Measurements from ENCODE around the gene RAB6D.
"Not testable (repeated sequence)": the region's sequence is repeated elsewhere in the genome, so short reads cannot be mapped to it uniquely, and the experiment has no call there.

RAB6D gene

DNA sequence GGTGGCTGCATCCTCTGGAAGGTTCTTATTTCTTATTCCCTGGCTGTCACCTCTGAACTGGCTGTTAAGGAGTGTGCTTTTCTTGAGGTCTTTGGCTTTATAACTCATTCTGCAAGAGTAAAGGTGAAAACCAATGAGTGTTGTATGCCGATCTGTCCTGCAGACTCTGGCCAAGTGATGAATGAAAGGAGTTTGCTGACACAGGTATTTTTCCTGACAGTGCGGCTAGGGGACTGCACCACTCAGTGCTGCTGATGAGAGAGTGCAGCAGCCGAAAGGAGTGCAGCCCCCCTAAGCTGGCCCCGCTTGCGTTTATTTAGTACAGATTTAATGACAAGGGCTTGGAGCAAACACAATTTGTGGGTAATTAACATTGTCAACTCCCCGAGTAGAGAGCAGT lies 41.8 kb downstream of the RAB6D start:
- no peak overlapping the region for H3K4me3 ChIP-seq (ENCODE audit: low read length)
- no peak for TF ChIP-seq ZNF274 (IDR thresholded peaks at IDR 0.05; ENCODE audit: low read depth, low read length)

DNA sequence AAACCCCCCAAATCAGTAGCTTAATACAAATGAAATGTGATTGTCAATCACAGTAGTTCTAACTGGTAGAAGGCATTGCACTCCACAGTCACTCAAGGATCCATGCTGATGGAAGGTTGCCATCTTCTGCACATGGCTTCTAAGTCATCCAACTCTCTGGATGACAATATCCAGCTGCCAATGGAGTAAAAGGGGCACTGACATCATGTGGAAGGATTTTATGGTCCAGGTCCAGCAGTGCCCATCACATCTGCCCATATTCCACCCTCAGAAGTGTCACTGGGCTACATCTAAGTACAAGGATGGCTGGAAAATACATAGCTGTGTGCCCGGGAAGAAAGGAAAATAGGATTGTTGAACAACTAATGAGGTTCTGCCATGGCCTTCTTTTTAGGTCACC lies 42.6 kb downstream of the RAB6D start:
- H3K4me3 ChIP-seq (ENCODE audit: low read length), result not testable (repeated sequence)

DNA sequence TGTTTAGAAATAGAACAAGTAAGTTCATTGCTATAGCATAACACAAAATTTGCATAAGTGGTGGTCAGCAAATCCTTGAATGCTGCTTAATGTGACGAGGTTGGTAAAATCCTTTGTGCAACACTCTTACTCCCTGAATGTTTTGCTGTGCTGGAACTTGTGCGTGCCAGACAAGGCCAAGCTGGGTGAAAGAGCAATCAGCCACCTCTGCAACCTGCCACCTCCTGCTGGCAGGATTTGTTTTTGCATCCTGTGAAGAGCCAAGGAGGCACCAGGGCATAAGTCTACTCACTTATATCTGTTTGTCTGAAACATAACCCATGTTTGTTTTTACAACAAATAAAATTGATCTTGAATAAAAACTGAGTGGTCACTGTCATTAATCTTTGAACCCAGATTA lies 53.0 kb downstream of the RAB6D start:
- not testable (repeated sequence) for H3K4me3 ChIP-seq (ENCODE audit: low read length)
